GM21717 (cell line): ENCODE measurements around the gene DGKB.

Source experiments
- ATAC-seq: cut with Tn5 transposase; IDR thresholded peaks from one replicate; pipeline ENCODE4 v1.9.1; 2021; ENCODE audit warnings: mild to moderate bottlenecking, moderate library complexity; ENCODE audit not compliant: unreplicated experiment

DGKB gene

GRCh38 chr7:14761510-14762296 is 140.8 kb downstream of the DGKB start:
- ATAC-seq = no peak

GRCh38 chr7:14760730-14761478 is 141.6 kb downstream of the DGKB start:
- no peak for ATAC-seq

- ATAC-seq = no peak
Measured at GRCh38 chr7:14759785-14760184, 142.8 kb downstream of the DGKB start.

- ATAC-seq = no peak
Measured at GRCh38 chr7:14754631-14755030, 147.9 kb downstream of the DGKB start.

GRCh38 chr7:14752301-14752700 is 150.2 kb downstream of the DGKB start:
- no peak for ATAC-seq

- no peak for ATAC-seq
Measured at GRCh38 chr7:14751461-14751860, 151.1 kb downstream of the DGKB start.

GRCh38 chr7:14748461-14748860 is 154.1 kb downstream of the DGKB start:
- no peak for ATAC-seq

- no peak for ATAC-seq
Measured at GRCh38 chr7:14747701-14748100, 154.8 kb downstream of the DGKB start.

GRCh38 chr7:14745076-14745475 is 157.5 kb downstream of the DGKB start:
- ATAC-seq = no peak

GRCh38 chr7:14740606-14741005 is 161.9 kb downstream of the DGKB start:
- no peak for ATAC-seq

- no peak for ATAC-seq
Measured at GRCh38 chr7:14739841-14740185, 162.7 kb downstream of the DGKB start.

- no peak for ATAC-seq
Measured at GRCh38 chr7:14739168-14739840, 163.2 kb downstream of the DGKB start.

- ATAC-seq = no peak
Measured at GRCh38 chr7:14738086-14738485, 164.5 kb downstream of the DGKB start.

GRCh38 chr7:14734839-14735321 is 167.7 kb downstream of the DGKB start:
- no peak for ATAC-seq

- ATAC-seq = no peak
Measured at GRCh38 chr7:14720785-14721184, 181.8 kb downstream of the DGKB start.

- no peak for ATAC-seq
Measured at GRCh38 chr7:14717816-14718215, 184.7 kb downstream of the DGKB start.

- no peak for ATAC-seq
Measured at GRCh38 chr7:14717169-14717568, 185.4 kb downstream of the DGKB start.

- ATAC-seq = peak; percentile 100
Measured at GRCh38 chr7:14714161-14714728, 188.3 kb downstream of the DGKB start.

GRCh38 chr7:14698239-14698638 is 204.3 kb downstream of the DGKB start:
- no peak for ATAC-seq

- no peak for ATAC-seq
Measured at GRCh38 chr7:14697684-14698083, 204.9 kb downstream of the DGKB start.

- no peak for ATAC-seq
Measured at GRCh38 chr7:14691597-14692203, 210.9 kb downstream of the DGKB start.
